Mucosa of stomach (tissue), 1 donor: Measurements from ENCODE around the gene FABP6.

Experiments used
- H3K27me3 ChIP-seq: one replicate; pipeline ENCODE4 v1.7.0; 2013; ENCODE audit warnings: mild to moderate bottlenecking, low read length; ENCODE audit not compliant: control insufficient read depth, insufficient read depth
- H3K36me3 ChIP-seq: one replicate; pipeline ENCODE4 v1.7.0; 2013; ENCODE audit warnings: low read length; ENCODE audit not compliant: control insufficient read depth, insufficient read depth
- H3K4me1 ChIP-seq: one replicate; pipeline ENCODE4 v1.7.0; 2013; ENCODE audit warnings: mild to moderate bottlenecking, low read length; ENCODE audit not compliant: control insufficient read depth, insufficient read depth
- H3K4me3 ChIP-seq: one replicate; pipeline ENCODE4 v1.7.0; 2013; ENCODE audit warnings: low read length
- H3K9ac ChIP-seq: one replicate; pipeline ENCODE4 v1.7.0; 2013; ENCODE audit warnings: mild to moderate bottlenecking, low read length, moderate library complexity
- H3K9me3 ChIP-seq: one replicate; pipeline ENCODE4 v1.7.0; 2013; ENCODE audit warnings: mild to moderate bottlenecking, low read length, moderate library complexity; ENCODE audit not compliant: control insufficient read depth
- donor health status: Pancreatic carcinoma.

FABP6 gene

GRCh38 chr5:160286947-160287346, 57.6 kb downstream of the FABP6 start:
- H3K9ac ChIP-seq = no peak overlapping the region
- peaks cover 11% of the 10 kb centered on the region for H3K4me1 ChIP-seq
- H3K9me3 ChIP-seq = no peaks in the 10 kb centered on the region

GRCh38 chr5:160287378-160288051, 58.2 kb downstream of the FABP6 start:
- H3K9me3 ChIP-seq = no peaks in the 10 kb centered on the region
- H3K36me3 ChIP-seq = no peaks in the 10 kb centered on the region
- no peaks in the 10 kb centered on the region for H3K27me3 ChIP-seq
- H3K4me3 ChIP-seq = no peak overlapping the region
- H3K4me1 ChIP-seq = peaks cover 11% of the 10 kb centered on the region
- H3K9ac ChIP-seq = no peak overlapping the region

More at GRCh38 chr5:160286947-160287346, 57.6 kb downstream of the FABP6 start:
- Histone ChIP-seq H3K4me3 (no peak overlapping the region), H3K36me3 (no peaks in the 10 kb centered on the region), H3K27me3 (no peaks in the 10 kb centered on the region)
